HG03108 (cell line): Measurements from ENCODE around the gene RBL1.
"Not testable (repeated sequence)": the region's sequence is repeated elsewhere in the genome, so short reads cannot be mapped to it uniquely, and the experiment has no call there.

Experiments used
- ATAC-seq: cut with Tn5 transposase; IDR thresholded peaks from one replicate; pipeline ENCODE4 v1.9.1; 2021; ENCODE audit warnings: moderate library complexity; ENCODE audit not compliant: unreplicated experiment

Gene RBL1

GRCh38 chr20:36998652-36999051, 97.1 kb downstream of the RBL1 start:
- no peak for ATAC-seq

DNA sequence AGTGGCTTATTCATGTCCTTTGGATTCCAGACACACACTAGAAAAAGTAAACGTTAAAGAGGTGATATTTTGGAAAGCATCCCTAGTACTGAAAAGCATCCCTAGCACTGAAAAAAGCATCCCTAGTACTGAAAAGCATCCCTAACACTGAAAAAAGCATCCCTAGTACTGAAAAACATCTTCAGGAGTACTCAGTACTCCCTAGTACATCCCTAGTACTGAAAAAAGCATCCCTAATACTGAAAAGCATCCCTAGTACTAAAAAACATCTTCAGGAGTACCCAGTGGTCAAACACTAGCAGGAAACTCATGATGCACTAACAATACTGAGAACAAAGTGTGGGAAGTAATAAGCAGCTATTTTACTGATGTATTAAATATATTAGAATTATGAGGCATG, 98.7 kb downstream of the RBL1 start:
- no peak for ATAC-seq

- ATAC-seq, result not testable (repeated sequence)
These were observed 101.6 kb downstream of the RBL1 start for GRCh38 chr20:36994221-36994620.

DNA sequence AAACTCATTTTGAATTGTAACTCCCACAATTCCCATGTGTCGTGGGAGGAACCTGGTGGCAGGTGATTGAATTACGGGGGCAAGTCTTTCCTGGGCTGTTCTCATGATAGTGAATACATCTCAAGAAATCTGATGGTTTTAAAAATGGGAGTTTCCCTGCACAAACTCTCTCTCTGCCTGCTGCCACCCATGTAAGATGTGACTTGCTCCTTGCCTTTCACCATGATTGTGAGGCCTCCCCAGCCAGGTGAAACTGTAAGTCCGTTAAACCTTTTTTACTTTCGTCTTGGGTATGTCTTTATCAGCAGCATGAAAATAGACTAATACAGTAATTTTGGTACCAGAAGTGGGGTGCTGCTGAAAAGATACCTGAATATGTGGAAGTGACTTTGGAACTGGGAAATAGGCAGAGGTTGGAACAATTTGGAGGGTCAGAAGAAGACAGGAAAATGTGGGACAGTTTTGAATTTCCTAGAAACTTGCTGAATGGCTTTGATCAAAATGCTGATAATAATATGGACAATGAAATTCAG, 102.9 kb downstream of the RBL1 start:
- ATAC-seq, result no peak

DNA sequence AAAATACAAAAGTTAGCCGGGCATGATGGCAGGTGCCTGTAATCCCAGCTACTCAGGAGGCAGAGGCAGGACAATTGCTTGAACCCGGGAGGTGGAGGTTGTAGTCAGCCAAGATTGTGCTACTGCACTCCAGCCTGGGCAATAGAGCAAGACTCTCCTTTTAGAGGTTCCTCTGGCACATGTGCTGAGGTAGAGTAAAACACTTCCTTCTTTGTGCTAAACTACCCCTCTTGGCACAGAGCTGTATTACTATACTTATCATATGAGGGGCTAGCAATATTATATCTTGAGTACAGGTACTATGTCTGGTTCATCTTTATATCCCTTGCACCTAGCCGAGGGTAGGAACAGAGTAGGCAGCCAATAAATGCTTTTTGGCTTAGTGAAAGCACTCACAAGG, 104.1 kb downstream of the RBL1 start:
- ATAC-seq, result no peak

DNA sequence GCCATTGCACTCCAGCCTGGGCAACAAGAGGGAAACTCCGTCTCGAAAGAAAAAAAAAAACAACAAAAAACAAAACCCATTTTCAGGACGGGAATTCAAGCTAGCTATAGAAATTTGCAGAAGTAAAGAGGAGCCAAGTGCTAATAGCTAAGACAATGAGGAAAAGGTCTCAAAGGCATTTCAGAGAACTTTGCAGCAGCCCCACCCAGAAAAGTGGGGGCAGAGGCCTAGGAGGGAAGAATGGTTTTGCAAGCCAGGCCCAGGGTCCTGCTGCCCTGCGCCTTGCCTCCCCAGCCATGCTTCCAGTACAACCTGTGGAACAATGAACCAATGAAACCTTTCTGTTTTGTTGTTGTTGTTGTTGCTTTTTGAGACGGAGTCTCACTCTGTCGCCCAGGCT, 106.0 kb downstream of the RBL1 start:
- no peak for ATAC-seq

- ATAC-seq, result no peak
These were observed 107.3 kb downstream of the RBL1 start for GRCh38 chr20:36988494-36988966.

DNA sequence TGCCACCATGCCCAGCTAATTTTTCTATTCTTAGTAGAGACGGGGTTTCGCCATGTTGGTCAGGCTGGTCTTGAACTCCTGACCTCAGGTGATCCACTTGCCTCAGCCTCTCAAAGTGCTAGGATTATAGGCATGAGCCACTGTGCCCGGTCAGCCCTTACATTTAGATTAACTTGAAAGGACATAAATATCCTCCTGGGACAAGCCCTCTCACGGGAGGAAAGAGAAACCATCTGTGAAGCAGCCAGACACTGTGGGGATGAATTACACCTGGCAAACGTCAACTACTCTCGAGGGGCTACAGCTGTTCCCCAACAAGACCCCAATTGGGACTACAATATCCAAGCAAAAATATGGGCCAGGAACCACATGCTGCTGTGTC, 111.5 kb downstream of the RBL1 start:
- no peak for ATAC-seq

DNA sequence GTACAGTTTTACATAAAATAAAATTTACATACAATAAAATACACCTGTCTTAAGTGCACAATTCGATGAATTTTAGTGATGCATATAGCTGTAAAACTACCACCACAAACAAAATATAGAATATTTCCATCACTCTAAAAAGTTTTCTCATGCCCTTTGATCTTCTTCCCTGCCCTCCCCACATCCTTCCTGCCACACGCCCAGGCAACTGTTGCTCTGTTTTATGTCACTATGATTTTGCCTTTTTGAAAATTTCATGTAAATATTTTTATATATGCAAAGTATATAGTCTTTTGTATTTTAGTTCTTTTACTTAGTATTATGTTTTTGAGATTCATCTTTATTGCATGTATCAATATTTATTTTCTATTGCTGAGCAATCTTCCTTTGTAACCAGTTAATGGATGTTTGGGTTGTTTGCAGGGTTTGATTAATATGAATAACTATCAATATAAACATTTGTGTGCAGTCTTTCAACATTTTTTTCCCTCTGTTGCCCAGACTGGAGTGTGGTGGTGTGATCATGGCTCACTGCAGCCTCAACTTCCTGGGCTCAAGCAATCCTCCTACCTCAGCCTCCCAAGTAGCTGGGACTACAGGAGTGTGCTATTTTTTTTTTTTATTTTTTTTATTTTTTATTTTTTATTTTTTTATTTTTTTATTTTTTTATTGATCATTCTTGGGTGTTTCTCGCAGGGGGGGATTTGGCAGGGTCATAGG, 120.5 kb downstream of the RBL1 start:
- ATAC-seq, result no peak

DNA sequence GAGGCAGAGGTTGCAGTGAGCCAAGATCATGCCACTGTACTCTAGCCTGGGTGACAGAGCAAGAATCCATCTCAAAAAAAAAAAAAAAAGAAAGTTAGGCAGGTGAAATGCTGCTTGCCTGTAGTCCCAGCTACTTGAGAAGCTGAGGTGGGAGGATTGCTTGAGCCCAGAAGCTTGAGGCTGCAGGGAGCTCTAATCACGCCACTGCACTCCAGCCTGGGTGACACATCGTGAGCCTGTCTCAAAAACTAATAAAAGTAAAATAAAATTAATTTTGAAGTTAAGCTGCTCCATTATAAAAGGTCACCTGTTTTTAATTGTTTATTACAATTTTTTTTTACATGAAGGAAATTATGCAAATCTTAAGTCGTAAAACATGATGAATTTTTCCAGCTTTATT, 121.1 kb downstream of the RBL1 start:
- ATAC-seq, result no peak

- ATAC-seq, result no peak
These were observed 124.7 kb downstream of the RBL1 start for GRCh38 chr20:36971103-36971502.

GRCh38 chr20:36969478-36970186, 126.2 kb downstream of the RBL1 start:
- ATAC-seq, result no peak

DNA sequence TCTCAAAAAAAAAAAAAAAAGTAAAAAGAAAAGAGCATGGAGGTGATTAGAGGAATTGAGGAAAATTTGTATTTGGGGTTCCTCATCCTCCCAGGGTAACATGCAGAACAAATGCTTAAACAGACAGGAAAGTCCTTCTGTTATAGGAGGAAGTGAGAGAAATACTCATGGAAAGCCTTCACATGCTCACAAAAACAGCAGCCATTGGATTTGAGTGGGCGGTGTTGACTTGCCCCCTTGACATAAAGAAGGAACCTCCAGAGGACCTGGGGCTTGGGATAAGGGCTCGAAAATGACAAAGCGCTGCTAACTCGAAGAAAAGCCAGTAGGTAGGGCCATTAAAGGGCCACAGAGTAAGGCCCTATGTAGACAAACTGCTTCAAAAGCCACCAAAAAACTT, 126.7 kb downstream of the RBL1 start:
- ATAC-seq, result no peak

GRCh38 chr20:36967636-36968035, 128.2 kb downstream of the RBL1 start:
- ATAC-seq, result no peak

DNA sequence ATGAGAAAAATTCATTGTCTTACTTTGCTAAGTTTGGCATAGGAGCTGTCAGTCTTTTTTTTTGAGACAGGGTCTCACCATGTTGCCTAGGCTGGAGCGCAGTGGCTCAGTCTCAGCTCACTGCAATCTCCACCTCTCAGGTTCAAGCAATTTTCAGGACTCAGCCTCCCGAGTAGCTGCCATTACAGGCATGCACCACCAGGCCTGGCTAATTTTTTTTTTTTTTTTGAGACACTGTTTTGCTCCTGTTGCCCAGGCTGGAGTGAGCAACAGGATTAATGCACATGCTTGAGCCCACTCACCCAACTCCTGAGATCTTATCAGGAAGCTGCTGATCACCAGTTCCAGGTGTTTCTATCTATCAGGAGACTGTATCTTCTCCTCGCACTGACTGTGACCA, 128.8 kb downstream of the RBL1 start:
- not testable (repeated sequence) for ATAC-seq

- ATAC-seq, result not testable (repeated sequence)
These were observed 133.3 kb downstream of the RBL1 start for GRCh38 chr20:36962354-36962941.

DNA sequence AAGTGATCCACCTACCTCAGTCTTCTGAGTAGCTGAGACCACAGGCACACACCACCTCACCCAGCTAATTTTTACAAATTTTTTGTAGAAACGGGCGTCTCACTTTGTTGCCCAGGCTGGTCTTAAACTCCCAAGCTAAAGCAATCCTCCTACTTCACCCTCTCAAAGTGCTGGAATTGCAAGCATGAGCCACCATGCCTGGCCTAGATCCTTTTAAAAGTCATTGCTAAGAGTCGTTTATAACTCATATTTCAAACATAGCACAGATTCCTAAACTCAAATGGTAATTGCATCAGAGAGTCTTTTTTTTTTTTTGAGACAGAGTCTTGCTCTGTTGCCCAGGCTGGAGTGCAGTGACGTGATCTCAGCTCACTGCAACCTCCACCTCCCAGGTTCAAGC, 136.6 kb downstream of the RBL1 start:
- ATAC-seq, result no peak

DNA sequence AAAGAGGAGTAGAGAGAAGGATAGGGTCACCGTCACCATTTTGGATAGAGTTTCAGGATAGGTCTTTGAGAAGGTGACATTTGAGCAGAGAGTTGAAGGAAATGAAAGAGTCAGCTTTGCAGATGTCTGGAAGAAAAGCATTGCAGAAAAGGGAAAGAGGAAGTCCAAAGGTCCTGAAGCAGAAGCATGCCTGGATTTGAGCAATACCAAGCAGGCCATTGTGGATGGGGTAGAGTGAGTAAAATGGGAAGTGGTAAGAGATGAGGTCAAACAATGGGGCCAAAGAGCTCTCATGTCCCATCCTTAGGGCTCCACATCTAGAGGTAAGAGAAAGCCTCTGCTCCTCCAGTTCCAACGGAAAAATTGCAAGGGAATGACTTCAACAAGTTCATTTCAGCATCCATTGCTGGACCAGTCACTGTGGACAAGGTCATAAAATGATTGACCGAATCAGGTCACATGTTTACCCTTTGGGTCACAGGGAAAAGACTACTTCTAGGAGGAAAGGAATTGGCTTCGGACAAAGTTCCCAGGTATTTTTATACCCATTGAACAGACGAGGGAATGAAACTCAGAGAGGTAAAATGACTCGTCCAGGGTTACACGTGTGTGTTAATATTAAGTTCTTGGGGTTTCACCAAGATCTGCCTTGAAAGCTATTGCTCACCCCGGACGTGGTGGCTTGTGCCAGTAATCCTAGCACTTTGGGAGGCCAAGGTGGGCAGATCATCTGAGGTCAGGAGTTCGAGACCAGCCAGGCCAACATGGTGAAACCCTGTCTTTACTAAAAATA, 137.7 kb downstream of the RBL1 start:
- no peak for ATAC-seq

DNA sequence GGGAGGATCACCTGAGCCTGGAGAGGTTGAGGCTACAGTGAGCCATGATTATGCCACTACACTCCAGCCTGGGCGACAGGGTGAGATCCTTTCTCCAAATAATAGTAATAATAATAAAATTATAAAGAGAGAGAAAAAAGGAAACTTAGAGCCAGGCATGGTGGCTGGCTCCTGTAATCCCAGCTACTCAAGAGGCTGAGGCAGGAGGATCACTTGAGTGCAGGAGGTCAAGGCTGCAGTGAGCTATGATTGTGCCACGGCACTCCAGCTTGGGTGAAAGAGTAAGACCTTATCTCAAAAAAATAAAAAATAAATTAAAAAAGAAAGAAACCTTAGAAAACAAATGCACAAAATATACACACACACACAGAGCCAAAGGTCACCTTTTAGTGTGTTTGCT, 139.1 kb downstream of the RBL1 start:
- no peak for ATAC-seq

DNA sequence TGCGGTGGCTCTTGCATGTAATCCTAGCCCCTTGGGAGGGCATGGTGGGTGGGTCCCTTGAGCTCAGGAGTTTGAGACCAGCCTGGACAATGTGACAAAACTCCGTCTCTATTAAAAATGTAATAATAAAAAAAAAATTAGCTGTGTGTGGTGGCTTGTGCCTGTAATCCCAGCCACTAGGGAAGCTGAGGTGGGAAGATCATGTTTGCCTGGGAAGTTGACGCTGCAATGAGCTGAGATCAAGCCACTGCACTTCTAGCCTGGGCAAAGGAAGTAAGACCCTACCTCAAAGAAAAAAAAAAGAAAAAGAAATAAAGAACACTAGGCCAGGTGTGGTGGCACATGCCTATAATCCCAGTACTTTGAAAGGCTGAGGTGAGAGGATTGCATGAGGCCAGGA, 139.8 kb downstream of the RBL1 start:
- no peak for ATAC-seq
